Gastrocnemius medialis (tissue), 4 donors: ENCODE results near the gene VWA7.

Experiments used
- CTCF ChIP-seq, 5 experiments: fragments of 450-650 bp in 3 of 5; fragments of 200-600 bp in 2 of 5; sonication (generic) in 2 of 5; IDR thresholded peaks in 4 of 5; conservative IDR thresholded peaks in 1 of 5; 1 replicate in 4 of 5; 2 replicates in 1 of 5; pipeline ENCODE4 v1.5.1; 2016 to 2019; ENCODE audit warnings: antibody characterized with exemption in 5 of 5, mild to moderate bottlenecking in 3 of 5, moderate library complexity in 3 of 5
- POLR2A ChIP-seq, 2 donors: fragments of 450-650 bp; IDR thresholded peaks; one replicate each; pipeline ENCODE4 v1.6.1; 2017; ENCODE audit warnings: antibody characterized with exemption in 2 of 2, mild to moderate bottlenecking in 2 of 2, moderate library complexity in 2 of 2

DNA sequence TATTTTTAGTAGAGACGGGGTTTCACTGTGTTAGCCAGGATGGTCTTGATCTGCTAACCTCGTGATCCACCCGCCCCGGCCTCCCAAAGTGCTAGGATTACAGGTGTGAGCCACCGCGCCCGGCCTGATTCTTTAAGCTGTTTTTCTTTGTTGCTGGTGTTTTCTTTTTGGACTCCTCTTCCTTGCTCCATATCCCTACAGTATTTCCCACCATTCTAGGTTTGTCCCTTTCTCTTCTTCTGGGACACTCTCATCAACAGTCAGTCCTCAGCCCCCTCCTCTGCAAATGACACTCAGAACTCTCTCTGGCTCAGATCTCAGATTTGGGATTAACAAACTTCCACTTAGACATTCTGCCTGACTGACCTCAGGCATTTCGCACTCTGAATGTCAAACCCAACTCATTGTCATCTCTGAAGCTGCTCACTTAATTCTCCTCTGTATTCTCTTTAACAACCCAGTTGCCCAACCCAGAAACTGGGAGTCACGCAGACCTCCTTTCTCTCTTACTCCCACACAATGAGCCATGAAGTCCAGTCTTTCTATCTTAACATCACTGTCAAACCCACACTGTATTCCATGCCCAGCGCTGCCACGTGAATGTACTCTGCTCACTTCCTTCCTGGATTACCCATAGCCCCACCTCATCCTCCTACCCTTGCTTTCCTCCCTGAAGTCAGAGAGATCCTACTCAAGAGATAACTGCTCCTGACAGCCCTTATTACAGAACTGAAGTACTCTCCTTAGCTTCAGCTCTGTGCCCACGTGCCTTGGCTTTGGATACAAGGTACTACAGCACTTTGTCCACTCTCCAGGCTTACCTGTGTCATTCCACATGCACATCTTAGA lies 51.4 kb downstream of the VWA7 start:
- TF ChIP-seq CTCF (IDR thresholded peaks at IDR 0.05 in 4 of 5, conservative IDR thresholded peaks at IDR 0.05 in 1 of 5): no peak
- TF ChIP-seq POLR2A (IDR thresholded peaks at IDR 0.05): no peak
